ENCODE results near the gene TEKTIP1. TPM values are rescaled to one million over a fixed set of nuclear protein-coding genes. Genes with fewer than 3 reads are reported as not detected.
"Not testable (repeated sequence)": the region's sequence is repeated elsewhere in the genome, so short reads cannot be mapped to it uniquely, and the experiment has no call there.

TEKTIP1 gene
- total RNA-seq, 2 donors from 2014 or later: 2.2 to 3.5 TPM

GRCh38 chr19:3549816-3550215 is 10.8 kb downstream of the TEKTIP1 start:
- intact Hi-C loops (cut with DNase I, micrococcal nuclease): loop anchor here (5.0 kb wide), 2 partner anchors 67 to 72 kb away; no protein-coding TSS in a partner anchor
- DNase-seq: no peak
- no peak for ATAC-seq

- no peak for DNase-seq
- no peak for ATAC-seq
- intact Hi-C loops (cut with DNase I, micrococcal nuclease): no loop called here
Observed at GRCh38 chr19:3550947-3551791, 12.2 kb downstream of the TEKTIP1 start.

- ATAC-seq (no peak), DNase-seq (no peak)
- intact Hi-C loops (cut with DNase I, micrococcal nuclease): no loop called here
Observed at GRCh38 chr19:3551792-3552095, 12.8 kb downstream of the TEKTIP1 start.

- DNase-seq (no peak), ATAC-seq (no peak)
- intact Hi-C loops (cut with DNase I, micrococcal nuclease): no loop called here
Observed at GRCh38 chr19:3554254-3555083, 15.5 kb downstream of the TEKTIP1 start.

GRCh38 chr19:3555653-3556422 is 16.9 kb downstream of the TEKTIP1 start:
- ATAC-seq (no peak), DNase-seq (no peak)
- intact Hi-C loops (cut with DNase I, micrococcal nuclease): no loop called here

- intact Hi-C loops (cut with DNase I, micrococcal nuclease): no loop called here
- ATAC-seq: no peak
- DNase-seq: no peak
Observed at GRCh38 chr19:3556423-3556977, 17.5 kb downstream of the TEKTIP1 start.

GRCh38 chr19:3556978-3557460 is 18.0 kb downstream of the TEKTIP1 start:
- DNase-seq: peak in 1 of 2 donors; percentile 60
- intact Hi-C loops (cut with DNase I, micrococcal nuclease): no loop called here
- ATAC-seq: peak; percentile 43

GRCh38 chr19:3557461-3558248 is 18.7 kb downstream of the TEKTIP1 start, which contains the start of gene MFSD12:
Gene MFSD12, minus strand, starts transcription at chr19:3557586. Its CDS starts 183 bp downstream, at chr19:3557403.
- peak; percentile 94 to 98 for DNase-seq
- peak; percentile 96 for ATAC-seq
- intact Hi-C loops (cut with DNase I, micrococcal nuclease): no loop called here

GRCh38 chr19:3563709-3564524 is 24.9 kb downstream of the TEKTIP1 start:
- DNase-seq: no peak
- ATAC-seq: no peak
- intact Hi-C loops (cut with DNase I, micrococcal nuclease): no loop called here

GRCh38 chr19:3565139-3565538 is 26.2 kb downstream of the TEKTIP1 start:
- ATAC-seq (no peak), DNase-seq (no peak)
- intact Hi-C loops (cut with DNase I, micrococcal nuclease): no loop called here

GRCh38 chr19:3570042-3570441 is 31.1 kb downstream of the TEKTIP1 start:
- intact Hi-C loops (cut with DNase I, micrococcal nuclease); DNase-seq; ATAC-seq: not testable (repeated sequence)

- DNase-seq: no peak
- ATAC-seq: no peak
- intact Hi-C loops (cut with DNase I, micrococcal nuclease): no loop called here
Observed at GRCh38 chr19:3570606-3571011, 31.6 kb downstream of the TEKTIP1 start.

- intact Hi-C loops (cut with DNase I, micrococcal nuclease): no loop called here
- ATAC-seq (peak; percentile 79), DNase-seq (peak; percentile 99 to 100)
Observed at GRCh38 chr19:3572132-3572854, 33.3 kb downstream of the TEKTIP1 start.

- no peak for ATAC-seq
- DNase-seq: no peak
- intact Hi-C loops (cut with DNase I, micrococcal nuclease): no loop called here
Observed at GRCh38 chr19:3572855-3573161, 33.8 kb downstream of the TEKTIP1 start, which contains the start of gene HMG20B. Gene HMG20B, plus strand, starts transcription at chr19:3572944. Its CDS starts 366 bp downstream, at chr19:3573310.

- peak; percentile 15 for ATAC-seq
- peak; percentile 57 to 61 for DNase-seq
- intact Hi-C loops (cut with DNase I, micrococcal nuclease): no loop called here
Observed at GRCh38 chr19:3573162-3573857, 34.3 kb downstream of the TEKTIP1 start.
